Neural progenitor cell (in vitro differentiated cells): ENCODE data around the gene TMEM123. TPM values are rescaled to one million over a fixed set of nuclear protein-coding genes. Genes with fewer than 3 reads are reported as not detected.

ENCODE experiments used
- DNase-seq: peaks from one replicate; pipeline ENCODE4 v3.0.0-alpha.2; 2016; ENCODE audit warnings: low spot score
- H2AFZ ChIP-seq: fragments of 200-600 bp; sonication (generic); replicated peaks from 2 replicates; pipeline ENCODE4 v1.6.1; 2016; ENCODE audit warnings: antibody characterized with exemption
- H3F3A ChIP-seq: fragments of 200-600 bp; sonication (generic); 2 replicates; pipeline ENCODE4 v1.6.1; 2016; ENCODE audit warnings: antibody characterized with exemption, low read depth
- H3K27ac ChIP-seq: fragments of 200-600 bp; sonication (generic); 2 replicates; pipeline ENCODE4 v1.5.1; 2016; ENCODE audit warnings: mild to moderate bottlenecking
- H3K27me3 ChIP-seq: fragments of 200-600 bp; sonication (generic); 2 replicates; pipeline ENCODE4 v1.6.1; 2016; ENCODE audit warnings: mild to moderate bottlenecking, moderate library complexity
- H3K36me3 ChIP-seq: fragments of 200-600 bp; sonication (generic); 2 replicates; pipeline ENCODE4 v1.5.1; 2016
- H3K4me1 ChIP-seq: fragments of 200-600 bp; sonication (generic); 2 replicates; pipeline ENCODE4 v1.6.1; 2016; ENCODE audit warnings: mixed run types
- H3K4me2 ChIP-seq: fragments of 200-600 bp; sonication (generic); 2 replicates; pipeline ENCODE4 v1.6.1; 2016
- H3K4me3 ChIP-seq: fragments of 200-600 bp; sonication (generic); 2 replicates; pipeline ENCODE4 v1.5.1; 2016
- H3K79me2 ChIP-seq: fragments of 200-600 bp; sonication (generic); 2 replicates; pipeline ENCODE4 v1.6.1; 2016; ENCODE audit warnings: low read depth
- H3K9ac ChIP-seq: fragments of 200-600 bp; sonication (generic); 2 replicates; pipeline ENCODE4 v1.6.1; 2016
- H3K9me3 ChIP-seq: fragments of 200-600 bp; sonication (generic); 2 replicates; pipeline ENCODE4 v1.5.1; 2016; ENCODE audit warnings: low read depth
- H4K20me1 ChIP-seq: fragments of 200-600 bp; sonication (generic); 2 replicates; pipeline ENCODE4 v1.6.1; 2016; ENCODE audit warnings: low read depth
- H3K27ac Mint-ChIP-seq: 3 replicates; pipeline ENCODE4 v1.8.0; 2021; ENCODE audit warnings: mixed read lengths
- H3K27me3 Mint-ChIP-seq: 2 replicates; pipeline ENCODE4 v1.8.0; 2022; ENCODE audit warnings: low read depth, mild to moderate bottlenecking, inconsistent platforms, moderate library complexity, mixed read lengths; ENCODE audit not compliant: insufficient read depth
- H3K36me3 Mint-ChIP-seq: 3 replicates; pipeline ENCODE4 v1.8.0; 2021; ENCODE audit warnings: mixed read lengths
- H3K4me1 Mint-ChIP-seq: 3 replicates; pipeline ENCODE4 v1.8.0; 2021; ENCODE audit warnings: mixed read lengths
- H3K4me3 Mint-ChIP-seq: 3 replicates; pipeline ENCODE4 v1.8.0; 2021; ENCODE audit warnings: mild to moderate bottlenecking, moderate library complexity, mixed read lengths
- H3K9me3 Mint-ChIP-seq: 3 replicates; pipeline ENCODE4 v1.8.0; 2020; ENCODE audit warnings: mixed read lengths
- EZH2 ChIP-seq: fragments of 200-600 bp; sonication (generic); IDR thresholded peaks from 2 replicates; pipeline ENCODE4 v1.6.1; 2017; ENCODE audit warnings: antibody characterized with exemption, mild to moderate bottlenecking, moderate library complexity
- EZH2phosphoT487 ChIP-seq: fragments of 200-600 bp; sonication (generic); IDR thresholded peaks from 2 replicates; pipeline ENCODE4 v1.6.1; 2017; ENCODE audit warnings: antibody characterized with exemption
- total RNA-seq: library from RNA; depleted of rRNA; stranded (reverse); fragments of >200 nt; gene quantifications from 2 replicates; pipeline ENCODE4 v1.2.3, GENCODE V29; 2015; ENCODE audit warnings: low replicate concordance
- TF ChIP-seq, protein P1 (sequence below): fragments of 200-600 bp; sonication (generic); IDR thresholded peaks from 2 replicates; pipeline ENCODE4 v1.5.1; 2017; ENCODE audit warnings: antibody characterized with exemption, mild to moderate bottlenecking

Gene TMEM123
- total RNA-seq, 1 donor from 2014 or later, result 230 TPM

DNA sequence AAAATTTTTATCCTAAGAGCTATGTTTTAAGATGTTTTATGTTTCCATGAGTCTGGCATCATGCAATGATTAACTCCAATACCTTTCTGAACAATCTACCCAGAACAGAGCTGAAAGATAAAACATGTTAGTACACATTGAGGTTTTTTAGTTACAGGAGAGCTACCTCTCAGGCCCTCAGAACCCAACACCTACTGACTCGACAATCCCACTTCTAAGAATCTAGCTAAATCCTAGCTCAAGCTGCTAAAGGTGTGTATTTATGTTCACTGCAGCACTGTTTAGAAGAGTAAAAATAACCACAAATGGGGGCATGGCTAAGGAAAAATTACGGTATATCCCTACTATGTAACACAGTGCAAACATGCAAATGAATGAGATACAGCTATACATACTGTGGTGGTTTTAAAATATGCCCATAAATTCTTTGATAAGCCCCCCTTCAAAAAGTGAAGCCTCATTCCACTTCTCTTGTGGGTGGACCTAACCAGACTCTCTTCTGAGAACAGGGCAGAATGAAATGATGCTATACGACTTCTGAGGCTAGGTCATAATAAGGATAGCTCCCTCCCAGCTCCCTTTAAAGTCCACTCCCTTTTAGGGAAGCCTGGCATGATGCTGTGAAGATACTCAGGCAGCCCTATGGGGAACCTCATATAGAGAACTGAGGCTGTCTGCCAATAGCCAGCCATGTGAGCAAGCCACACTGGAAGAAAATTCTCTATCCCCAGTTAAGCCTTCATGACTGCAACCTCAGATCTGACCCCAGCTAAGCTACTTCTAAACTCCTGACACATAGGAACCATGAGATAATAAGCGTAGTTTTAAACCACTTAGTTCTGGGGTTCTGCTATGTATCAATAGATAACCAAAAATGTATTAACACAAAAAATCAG lies 29.5 kb downstream of the TMEM123 start:
- no peaks in the 10 kb centered on the region for H3K27me3 ChIP-seq
- H3K4me3 Mint-ChIP-seq, result no peak overlapping the region
- H3K9ac ChIP-seq, result no peak overlapping the region

DNA sequence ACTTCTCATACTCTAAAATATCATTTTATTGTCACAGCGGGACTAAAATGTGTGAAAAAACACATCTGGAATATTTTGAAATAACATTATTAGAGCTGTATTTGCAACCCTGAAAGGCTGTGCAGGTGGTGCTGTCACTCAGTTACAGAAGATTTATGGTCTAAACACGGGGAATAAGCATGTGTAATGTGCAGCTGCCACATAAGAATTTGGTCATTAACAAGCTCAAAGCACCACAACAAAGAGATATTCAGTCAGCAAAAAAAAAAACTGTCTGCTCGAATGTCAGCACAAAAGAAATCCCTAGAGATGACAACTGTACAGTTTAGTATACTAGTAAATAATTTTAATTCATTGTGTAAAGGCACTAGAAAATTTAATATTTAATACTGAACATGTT lies 31.3 kb downstream of the TMEM123 start:
- H3K27me3 Mint-ChIP-seq, result no peaks in the 10 kb centered on the region
- H3K36me3 Mint-ChIP-seq, result peaks cover 34% of the 10 kb centered on the region
- H3K4me3 ChIP-seq, result no peak overlapping the region
- no peak overlapping the region for H3K4me2 ChIP-seq
- no peak overlapping the region for H2AFZ ChIP-seq
- H3K9me3 ChIP-seq, result no peaks in the 10 kb centered on the region
- TF ChIP-seq, protein P1, sequence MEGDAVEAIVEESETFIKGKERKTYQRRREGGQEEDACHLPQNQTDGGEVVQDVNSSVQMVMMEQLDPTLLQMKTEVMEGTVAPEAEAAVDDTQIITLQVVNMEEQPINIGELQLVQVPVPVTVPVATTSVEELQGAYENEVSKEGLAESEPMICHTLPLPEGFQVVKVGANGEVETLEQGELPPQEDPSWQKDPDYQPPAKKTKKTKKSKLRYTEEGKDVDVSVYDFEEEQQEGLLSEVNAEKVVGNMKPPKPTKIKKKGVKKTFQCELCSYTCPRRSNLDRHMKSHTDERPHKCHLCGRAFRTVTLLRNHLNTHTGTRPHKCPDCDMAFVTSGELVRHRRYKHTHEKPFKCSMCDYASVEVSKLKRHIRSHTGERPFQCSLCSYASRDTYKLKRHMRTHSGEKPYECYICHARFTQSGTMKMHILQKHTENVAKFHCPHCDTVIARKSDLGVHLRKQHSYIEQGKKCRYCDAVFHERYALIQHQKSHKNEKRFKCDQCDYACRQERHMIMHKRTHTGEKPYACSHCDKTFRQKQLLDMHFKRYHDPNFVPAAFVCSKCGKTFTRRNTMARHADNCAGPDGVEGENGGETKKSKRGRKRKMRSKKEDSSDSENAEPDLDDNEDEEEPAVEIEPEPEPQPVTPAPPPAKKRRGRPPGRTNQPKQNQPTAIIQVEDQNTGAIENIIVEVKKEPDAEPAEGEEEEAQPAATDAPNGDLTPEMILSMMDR, result no peak
- no peak for TF ChIP-seq EZH2
- no peak for TF ChIP-seq EZH2phosphoT487
- peaks cover 28% of the 10 kb centered on the region for H3K9me3 Mint-ChIP-seq
- H3K4me1 ChIP-seq, result peaks cover 19% of the 10 kb centered on the region
- H3K27ac Mint-ChIP-seq, result peak overlapping the region; percentile 40
- H3F3A ChIP-seq, result no peaks in the 10 kb centered on the region
- peaks cover 17% of the 10 kb centered on the region for H4K20me1 ChIP-seq
- DNase-seq, result no peak
- H3K79me2 ChIP-seq, result peaks cover 56% of the 10 kb centered on the region
- H3K9ac ChIP-seq, result no peak overlapping the region
- H3K27ac ChIP-seq, result no peak overlapping the region
- H3K36me3 ChIP-seq, result peaks cover 5% of the 10 kb centered on the region
- peaks cover 17% of the 10 kb centered on the region for H3K4me1 Mint-ChIP-seq
- no peaks in the 10 kb centered on the region for H3K27me3 ChIP-seq
- H3K4me3 Mint-ChIP-seq, result no peak overlapping the region

More for the DNA sequence above, 29.5 kb downstream of the TMEM123 start:
- H3K79me2 ChIP-seq, result peaks cover 38% of the 10 kb centered on the region
- H3K36me3 ChIP-seq, result peaks cover 2% of the 10 kb centered on the region
- H3K4me3 ChIP-seq, result no peak overlapping the region
- TF ChIP-seq EZH2phosphoT487, result no peak
- TF ChIP-seq, protein P1, result no peak
- no peak for TF ChIP-seq EZH2
- peak; percentile 33 for DNase-seq
- H3K4me1 ChIP-seq, result peaks cover 19% of the 10 kb centered on the region
- H3K36me3 Mint-ChIP-seq, result peaks cover 20% of the 10 kb centered on the region
- H3K9me3 ChIP-seq, result no peaks in the 10 kb centered on the region
- H3K4me2 ChIP-seq, result peak overlapping the region; percentile 51
- H2AFZ ChIP-seq, result no peak overlapping the region
- no peak overlapping the region for H3K27ac Mint-ChIP-seq
- no peaks in the 10 kb centered on the region for H3K27me3 Mint-ChIP-seq
- no peak overlapping the region for H3K27ac ChIP-seq
- H3K9me3 Mint-ChIP-seq, result peaks cover 14% of the 10 kb centered on the region
- H3F3A ChIP-seq, result no peaks in the 10 kb centered on the region
- peaks cover 17% of the 10 kb centered on the region for H3K4me1 Mint-ChIP-seq
- peaks cover 17% of the 10 kb centered on the region for H4K20me1 ChIP-seq

DNA sequence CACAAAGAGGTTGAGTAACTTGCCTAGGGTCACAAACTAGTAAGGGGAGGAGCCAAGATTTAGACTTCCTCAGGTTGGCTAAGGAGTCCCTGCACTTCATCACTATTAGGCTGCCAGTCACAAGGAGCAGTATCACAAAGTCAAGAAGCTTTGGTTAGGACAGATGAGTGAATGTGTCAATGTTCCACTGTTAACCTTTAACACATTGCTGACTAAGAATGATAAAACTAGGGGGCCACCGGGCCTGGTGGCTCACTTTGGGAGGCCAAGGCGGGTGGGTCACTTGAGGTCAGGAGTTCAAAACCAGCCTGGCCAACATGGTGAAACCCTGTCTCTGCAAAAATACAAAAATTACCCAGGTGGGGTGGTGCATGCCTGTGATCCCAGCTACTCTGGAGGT lies 32.0 kb downstream of the TMEM123 start:
- Mint-ChIP-seq H3K9me3 (peaks cover 33% of the 10 kb centered on the region), H3K4me1 (peaks cover 17% of the 10 kb centered on the region), H3K36me3 (peaks cover 39% of the 10 kb centered on the region), H3K27me3 (no peaks in the 10 kb centered on the region), H3K27ac (no peak overlapping the region), H3K4me3 (no peak overlapping the region)
- peaks cover 19% of the 10 kb centered on the region for H3K4me1 ChIP-seq
- no peak overlapping the region for H3K4me3 ChIP-seq
- no peak overlapping the region for H3K27ac ChIP-seq
- no peaks in the 10 kb centered on the region for H3K27me3 ChIP-seq
- H3K4me2 ChIP-seq, result no peak overlapping the region
- TF ChIP-seq EZH2 (no peak), EZH2phosphoT487 (no peak)
- TF ChIP-seq, protein P1, result no peak
- peaks cover 63% of the 10 kb centered on the region for H3K79me2 ChIP-seq
- peaks cover 17% of the 10 kb centered on the region for H4K20me1 ChIP-seq
- no peak overlapping the region for H3K9ac ChIP-seq
- H2AFZ ChIP-seq, result no peak overlapping the region
- peaks cover 5% of the 10 kb centered on the region for H3K36me3 ChIP-seq
- no peak for DNase-seq
- no peaks in the 10 kb centered on the region for H3K9me3 ChIP-seq
- H3F3A ChIP-seq, result no peaks in the 10 kb centered on the region
